SHP77 treated with DMSO at 0.1 percent for 48 hours (cell line): Measurements from ENCODE around the gene MOGAT2.
"Not testable (repeated sequence)": the region's sequence is repeated elsewhere in the genome, so short reads cannot be mapped to it uniquely, and the experiment has no call there.

Experiments used
- DNase-seq: peaks from one replicate; lab custom pipeline; 2025; lab: John Stamatoyannopoulos, UW

MOGAT2 gene

DNA sequence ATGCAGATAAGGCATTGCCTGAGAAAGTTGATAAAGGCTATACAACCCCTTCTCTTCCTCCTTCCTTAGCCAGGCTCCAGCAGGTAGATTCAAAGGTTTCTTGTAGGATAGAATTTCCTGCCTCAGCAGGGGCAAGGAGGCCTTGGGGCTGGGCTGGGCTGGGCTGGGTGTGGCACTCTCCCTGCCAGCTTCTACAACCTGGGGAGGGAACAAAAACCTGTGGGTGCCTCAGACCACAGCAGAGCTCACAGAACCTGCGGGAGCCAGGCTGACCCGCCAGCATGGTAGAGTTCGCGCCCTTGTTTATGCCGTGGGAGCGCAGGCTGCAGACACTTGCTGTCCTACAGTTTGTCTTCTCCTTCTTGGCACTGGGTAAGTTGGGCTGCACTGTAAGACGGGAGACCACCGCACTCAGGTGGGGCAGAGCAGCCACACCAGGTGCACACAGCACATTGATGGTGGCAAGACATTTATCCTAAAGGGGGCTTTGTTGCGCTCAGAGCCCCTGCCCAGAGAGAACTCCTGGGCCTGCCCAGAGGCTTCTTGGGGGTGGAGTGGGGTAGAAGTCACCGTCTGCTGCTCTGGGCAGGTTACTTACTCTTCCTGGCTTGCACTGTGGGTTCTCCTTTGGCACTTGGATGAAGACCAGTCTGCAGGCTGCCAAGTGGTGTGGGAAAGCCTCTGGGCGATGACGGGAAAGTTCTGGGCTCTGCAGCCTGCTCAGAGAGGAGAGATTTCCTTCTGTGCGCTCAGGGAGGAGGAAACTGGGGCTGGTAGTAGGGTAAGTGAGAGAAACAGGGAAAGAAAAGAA is at the start of gene MOGAT2:
MOGAT2 (plus strand) TSS at position 231 of the 811 bp plus-strand sequence; CDS start at position 282, 51 bp downstream.
- no peak for DNase-seq

DNA sequence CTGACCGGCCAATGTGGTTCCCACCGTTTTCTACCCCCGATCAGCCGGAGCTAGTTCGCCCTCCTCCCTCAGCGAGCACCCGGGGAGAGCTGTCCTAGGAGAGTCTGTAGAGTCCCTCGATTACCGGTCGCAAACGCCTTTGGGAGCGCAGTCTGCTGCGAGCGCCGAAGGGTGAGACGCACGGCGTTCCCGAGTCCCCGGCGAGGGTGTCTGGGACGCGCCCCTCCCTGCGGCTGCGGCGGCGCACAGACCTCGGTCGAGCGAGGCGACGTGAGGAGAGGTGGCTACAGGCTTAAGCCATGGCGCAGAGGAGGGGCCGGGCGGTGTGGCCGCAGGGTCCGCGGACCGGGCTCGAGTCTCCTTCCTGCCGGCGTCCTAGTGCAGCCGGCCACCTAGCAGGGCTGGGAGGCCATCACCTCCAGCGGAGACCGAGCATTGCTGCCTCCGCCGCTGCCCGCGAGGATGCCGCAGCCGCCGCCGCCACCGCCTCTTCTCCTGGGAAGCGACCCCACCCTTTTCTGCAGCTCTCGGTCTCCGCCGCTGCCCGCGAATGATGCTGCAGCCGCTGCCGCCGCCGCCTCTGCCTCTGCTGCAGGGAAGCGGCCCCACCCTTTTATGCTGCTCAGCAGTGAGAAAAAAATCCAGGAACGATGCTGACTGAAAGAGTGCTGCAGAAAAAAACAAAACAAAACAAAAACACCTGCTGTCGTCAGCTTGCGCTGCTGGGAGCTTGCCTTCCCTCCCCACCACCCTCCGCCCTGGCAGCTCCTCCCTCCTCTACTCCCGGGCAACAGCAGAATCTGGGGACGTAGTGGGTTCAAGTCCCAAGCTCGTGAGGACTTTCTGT is 49.0 kb upstream of the MOGAT2 start, which contains the start of gene MAP6:
MAP6 (minus strand) TSS at position 588 of the 847 bp plus-strand sequence. CDS start 669 bp downstream, outside the sequence.
- peak; percentile 30 for DNase-seq

DNA sequence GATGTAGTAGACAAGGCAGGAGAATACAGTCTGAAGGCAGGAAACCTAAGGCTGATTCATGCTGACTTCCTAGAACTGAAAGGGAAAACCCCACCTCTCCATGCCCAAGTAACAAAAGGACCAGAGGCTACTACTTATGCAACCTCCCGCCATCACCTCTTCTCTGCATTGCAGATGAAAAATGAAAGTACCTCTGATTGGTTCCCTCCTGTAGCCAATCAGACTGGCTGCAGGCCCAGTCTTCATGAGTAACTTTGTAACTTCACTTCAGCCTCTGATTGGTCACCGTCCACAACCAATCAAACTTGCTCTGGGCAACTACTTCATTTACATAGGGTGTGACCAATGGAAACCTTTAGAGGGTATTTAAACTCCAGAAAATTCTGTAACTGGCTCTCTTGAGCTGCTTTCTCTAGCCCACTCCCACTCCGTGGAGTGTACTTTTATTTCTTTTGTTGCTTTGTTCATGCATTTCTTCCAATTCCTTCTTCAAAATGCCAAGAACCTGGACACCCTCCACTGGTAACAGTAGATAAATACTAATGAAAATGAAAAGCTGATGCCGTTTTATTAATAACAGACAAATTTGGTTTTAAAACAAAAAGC is 43.6 kb upstream of the MOGAT2 start:
- DNase-seq: no peak

DNA sequence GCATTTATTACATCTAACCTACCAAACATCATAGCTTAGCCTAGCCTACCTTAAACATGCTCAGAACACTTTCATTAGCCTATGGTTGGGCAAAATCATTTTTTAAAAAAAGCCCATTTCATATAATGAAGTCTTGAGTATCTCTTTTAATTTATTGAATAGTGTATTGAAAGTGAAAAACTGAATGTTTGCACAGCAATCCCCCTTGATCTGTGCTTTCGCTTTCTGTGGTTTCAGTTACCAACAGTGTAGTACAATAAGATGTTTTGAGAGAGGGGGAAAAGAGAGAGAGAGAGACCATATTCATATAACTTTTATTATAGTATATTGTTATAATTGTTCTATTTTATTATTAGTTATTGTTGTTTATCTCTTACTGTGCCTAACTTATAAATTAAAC is 40.4 kb upstream of the MOGAT2 start:
- DNase-seq: no peak

DNA sequence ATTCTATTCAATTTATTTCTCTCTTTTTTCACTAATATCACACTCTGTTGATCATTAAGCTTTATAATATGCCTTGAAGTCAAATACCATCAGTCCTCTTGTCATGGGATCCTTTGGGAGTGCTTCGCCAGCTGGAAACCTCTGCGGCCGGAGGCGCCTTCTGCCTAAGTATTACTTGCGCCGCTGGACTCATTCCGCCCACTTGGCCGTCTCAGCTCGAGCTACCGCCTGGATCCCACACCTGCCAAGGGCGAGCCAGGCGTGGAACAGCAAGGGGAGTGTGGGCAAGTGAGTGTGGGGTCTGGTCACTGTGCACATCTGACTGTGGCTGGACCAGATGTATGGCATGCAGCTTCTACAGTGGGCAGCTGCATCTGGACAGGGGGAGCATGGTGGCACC is 39.7 kb upstream of the MOGAT2 start:
- DNase-seq: no peak

DNA sequence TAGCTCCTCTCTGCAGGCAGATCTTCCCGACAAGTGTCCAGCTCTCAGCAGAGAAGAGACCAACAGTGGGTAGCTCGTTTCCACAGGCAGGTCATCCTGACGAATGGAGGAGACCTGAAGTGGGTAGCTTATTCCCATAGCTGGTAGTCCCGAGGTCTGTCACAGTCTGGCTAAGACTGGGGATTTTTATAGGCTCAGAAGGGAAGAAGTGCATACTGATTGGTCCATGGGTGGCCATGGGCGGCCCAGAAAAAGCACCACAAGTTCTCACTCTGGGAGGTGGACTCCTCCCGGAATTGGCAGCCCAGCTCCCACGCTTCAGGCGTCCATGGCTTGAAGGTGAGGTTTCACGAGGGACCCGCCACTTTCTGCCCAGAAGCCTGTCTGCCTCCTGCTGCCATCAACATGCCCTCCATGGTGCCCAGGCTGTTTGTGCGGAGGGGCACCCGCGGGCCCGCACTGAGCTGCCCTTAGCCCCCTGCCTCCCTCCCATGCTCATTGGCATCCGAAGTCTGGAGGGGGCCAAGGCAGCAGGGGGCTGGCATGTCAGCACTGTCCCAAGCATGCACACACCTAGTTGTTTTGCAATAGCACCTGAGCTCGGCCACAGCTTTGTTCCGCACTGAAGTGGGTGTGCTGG is 38.9 kb upstream of the MOGAT2 start:
- DNase-seq: no peak

DNA sequence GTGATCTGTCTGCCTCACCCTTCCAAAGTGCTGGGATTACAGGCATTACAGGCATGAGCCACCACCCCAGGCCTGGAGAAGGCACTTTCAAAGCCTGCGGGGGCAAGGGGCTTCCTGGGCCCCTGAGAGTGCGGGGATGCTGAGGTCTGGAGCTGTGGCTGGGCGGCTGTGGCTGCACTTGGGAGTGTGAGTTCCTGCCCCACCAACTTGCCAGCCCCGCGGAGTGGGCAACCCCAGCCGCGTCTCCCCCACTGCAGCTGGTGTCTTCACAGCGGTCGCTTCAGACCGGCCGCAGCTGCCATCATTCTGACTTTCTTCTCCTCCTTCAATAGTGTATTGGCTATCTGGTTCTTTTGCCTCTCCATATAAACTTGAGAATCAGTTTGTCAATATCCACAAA is 38.1 kb upstream of the MOGAT2 start:
- DNase-seq: no peak

DNA sequence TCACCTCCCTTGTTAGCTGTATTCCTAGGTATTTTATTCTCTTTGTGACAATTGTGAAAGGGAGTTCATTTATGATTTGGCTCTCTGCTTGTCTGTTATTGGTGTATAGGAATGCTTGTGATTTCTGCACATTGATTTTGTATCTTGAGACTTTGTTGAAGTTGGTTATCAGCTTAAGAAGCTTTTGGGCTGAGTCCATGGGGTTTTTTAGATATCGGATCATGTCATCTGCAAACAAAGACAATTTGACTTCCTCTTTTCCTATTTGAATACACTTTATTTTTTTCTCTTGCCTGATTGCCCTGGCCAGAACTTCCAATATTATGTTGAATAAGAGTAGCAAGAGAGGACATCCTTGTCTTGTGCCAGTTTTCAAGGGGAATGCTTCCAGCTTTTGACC is 33.8 kb upstream of the MOGAT2 start:
- not testable (repeated sequence) for DNase-seq

DNA sequence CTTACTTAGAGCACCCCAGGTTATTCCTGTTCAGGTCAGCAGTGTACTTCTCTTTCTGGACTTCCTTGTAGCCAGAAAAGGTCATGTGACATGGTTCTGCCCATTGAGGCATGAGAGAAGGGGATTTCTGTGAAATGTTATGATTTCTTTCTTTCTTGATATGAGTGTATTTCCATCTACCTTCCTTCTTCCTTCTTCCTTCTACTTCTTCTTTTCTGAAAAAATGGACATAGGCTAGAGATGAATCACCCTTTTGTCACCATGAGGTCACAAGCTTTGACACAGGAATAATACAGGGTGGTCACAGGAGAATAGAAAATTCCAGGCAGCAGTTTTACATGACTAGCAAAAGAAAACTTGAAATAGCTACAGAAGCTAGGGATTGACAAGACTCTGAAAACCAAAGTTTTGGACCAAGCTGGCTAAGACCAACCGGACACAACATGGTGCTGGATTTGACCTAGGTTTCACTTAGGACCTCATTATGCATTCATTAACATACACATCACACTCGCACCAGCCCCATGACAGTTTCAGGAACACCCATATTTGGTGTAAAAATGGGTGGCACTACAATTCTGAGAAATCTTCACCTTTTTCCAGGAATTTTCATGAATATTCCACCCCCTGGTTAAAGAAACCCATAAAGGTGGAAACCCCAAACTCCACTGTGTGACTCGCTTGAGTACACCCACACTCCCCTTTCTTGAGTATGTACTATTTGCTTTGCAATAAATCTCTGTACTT is 27.6 kb upstream of the MOGAT2 start:
- DNase-seq: no peak

DNA sequence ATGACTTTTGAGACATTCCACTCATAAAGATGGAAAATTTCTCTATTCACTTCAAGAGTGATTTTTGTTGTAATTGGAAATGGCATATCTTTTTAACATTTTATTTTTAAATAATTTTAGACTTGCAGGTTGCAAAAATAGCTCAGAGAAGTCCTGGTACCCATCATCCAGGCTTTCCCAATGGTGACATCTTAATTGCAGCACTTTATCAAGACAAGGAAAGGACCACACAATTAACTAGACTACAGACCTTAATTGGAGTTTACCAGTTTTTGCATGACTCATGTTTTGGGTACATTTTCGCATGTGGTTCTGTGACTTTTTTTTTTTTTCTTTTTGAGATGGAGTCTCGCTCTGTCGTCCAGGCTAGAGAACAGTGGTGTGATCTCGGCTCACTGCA is 25.8 kb upstream of the MOGAT2 start:
- no peak for DNase-seq

DNA sequence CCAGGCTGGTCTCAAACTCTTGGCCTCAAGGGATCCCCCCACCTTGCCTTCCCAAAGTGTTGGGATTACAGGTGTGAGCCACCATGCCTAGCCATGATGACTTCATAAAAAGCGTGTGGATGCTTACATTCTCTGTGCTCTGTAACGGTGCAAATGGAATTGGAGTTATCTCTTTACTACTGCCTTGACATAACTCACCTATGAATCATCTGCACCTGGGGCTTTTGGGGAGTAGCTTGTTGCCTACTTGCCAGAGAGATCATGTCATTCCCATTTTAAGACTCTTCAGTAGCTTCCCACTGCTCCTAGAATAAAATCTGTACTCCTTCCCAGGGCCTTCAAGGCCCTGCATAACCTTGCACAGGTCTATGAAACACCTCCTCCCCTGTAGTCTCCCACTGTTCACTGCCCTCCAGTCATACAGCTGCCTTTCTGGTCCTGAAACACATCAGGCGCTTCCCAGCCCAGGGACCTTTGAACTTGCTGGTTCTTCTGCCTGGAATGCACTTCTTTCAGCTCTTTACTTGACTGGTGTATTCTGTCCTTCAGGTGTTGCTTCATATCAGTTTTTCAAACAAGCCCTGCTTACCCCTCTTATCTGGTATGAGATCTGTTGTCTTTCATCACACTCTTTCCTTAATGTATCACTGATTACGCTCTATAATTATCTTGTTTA is 19.6 kb upstream of the MOGAT2 start:
- no peak for DNase-seq

DNA sequence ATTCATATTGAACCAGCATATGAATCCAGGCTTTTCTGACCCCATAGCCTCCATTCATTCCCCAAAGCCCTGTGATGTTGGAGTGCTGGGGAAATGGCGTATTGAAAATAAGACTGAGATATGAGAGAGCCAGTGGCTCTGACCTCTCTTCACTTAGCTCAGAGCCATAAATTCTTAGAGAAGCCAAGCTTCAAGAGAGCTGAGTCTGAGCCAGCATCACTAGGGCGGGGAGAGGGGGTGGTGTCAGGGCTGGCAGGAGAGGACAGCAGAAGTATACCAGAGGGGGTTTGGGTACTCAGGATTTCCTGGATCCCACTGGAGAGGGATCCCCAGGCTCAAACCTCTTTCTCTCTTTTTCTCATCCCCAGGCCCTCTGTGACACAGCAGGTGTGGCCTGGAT is 16.7 kb upstream of the MOGAT2 start:
- no peak for DNase-seq

DNA sequence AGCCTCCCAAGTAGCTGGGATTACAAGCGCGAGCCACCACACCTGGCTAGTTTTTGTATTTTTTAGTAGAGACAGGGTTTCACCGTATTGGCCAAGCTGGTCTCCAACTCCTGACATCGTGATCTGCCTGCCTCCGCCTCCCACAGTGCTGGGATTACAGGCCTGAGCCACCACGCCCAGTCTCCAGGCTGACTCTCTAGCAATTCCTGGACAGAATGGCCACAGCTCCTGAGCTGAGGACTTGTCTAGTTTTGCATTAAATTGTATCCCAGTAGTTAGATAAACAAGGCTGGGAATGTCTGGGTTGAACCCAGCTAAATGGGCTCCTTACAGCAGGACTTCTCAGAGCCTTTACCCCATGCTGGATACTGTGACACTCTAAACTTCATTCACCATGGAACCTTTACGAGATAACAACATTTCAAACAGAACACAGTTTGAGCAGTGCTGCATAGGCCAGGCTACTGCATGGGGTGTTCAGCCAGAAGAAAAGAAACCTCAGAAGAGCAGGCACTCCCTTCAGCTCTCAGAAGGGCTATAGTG is 13.9 kb upstream of the MOGAT2 start:
- no peak for DNase-seq

DNA sequence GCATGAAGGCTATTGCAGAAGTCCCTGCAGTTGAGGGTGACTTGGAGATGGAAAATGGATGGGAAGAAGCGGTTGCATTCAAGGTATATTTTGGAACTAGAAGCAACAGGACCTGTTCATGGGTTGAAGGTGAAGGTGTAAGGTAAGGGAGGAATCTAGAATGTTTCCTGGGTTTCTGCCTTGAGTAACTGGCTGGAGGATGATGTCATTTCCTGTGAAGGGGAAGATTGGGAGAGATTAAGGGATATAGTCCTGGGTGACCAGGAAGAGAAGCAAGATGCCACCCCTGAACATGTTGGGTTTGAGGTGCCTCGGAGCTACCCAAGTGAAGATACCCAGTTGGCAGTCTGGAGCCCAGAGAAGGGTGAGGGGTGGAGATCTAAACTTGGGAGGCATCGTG is 12.1 kb upstream of the MOGAT2 start:
- no peak for DNase-seq

DNA sequence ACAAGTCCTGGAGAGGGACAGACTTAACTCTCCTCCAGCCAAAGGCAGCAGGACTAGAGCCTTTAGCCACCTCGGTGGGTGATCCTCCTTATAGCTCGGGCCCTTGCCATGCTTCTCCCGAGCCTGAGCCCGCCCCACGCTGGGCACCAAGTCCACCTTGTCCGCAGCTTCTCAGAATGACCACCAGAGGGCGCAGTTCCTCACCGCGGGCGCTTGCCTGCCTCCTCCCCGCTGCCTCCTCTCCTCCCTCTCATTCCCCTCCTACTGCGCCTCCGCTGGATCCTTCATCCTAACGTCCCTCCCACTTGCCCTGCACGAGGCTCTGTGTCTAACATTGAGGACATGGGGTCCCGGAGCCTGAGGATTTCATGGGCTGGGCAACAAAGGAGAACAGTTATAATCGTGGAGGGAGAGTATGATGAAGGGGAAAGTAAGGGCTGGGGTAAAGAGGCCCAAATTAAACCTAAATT is 11.3 kb upstream of the MOGAT2 start:
- peak; percentile 72 for DNase-seq

DNA sequence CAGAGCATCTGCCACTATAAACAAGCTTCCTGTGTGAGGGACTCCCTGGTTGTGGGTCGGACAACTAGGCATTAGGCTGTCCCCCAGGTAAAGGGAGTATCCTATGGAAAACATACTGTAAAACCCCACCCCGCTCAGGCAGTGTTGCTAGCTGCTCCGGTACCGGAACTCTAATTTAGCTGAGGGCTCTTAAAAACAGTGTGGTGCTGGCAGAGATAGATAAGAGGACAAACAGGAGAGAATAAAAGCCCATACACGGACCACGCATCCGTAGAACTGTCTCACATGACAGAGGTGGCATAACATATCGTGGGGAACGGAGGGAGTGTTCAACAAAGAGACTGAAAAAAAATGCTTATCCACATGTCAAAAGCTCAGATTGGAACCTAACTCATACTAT is 3.4 kb upstream of the MOGAT2 start:
- no peak for DNase-seq

DNA sequence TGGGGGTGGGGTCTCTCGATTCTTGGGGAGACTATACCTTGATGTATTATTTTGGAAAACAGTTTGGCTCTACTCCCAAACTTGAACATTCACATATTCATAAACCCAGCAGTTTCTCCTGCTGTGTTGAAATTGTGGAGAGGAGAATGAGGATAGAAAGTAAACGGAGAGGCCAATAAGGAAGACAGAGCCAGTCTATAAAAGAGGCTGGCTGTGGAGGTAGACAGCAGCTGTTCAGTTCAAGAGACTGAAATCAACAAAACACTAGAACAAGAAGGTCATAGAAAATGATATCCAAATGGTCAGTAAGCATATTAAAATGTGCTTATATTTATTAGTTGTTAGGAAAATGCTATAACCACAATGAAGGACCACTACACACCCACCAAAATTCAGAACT is 1.9 kb upstream of the MOGAT2 start:
- no peak for DNase-seq

DNA sequence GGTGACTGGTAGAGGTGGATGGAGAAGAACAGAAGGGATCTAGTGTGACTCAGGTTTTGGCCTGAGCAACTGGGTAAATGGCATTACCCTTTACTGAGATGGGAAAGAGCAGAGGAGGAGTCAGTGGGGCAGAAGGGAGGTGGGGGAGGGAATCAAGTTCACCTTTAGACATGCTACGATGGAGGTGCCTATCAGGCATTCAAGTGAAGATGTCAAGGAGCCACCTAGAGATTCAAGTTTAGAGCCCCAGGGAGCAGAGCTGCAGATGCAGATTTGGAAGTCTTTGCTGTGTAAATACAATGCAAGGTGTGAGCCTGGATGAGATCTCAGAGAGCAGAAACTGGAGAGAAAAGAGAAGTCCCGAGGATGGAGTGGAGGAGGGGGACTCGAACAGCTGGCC is 979 bp upstream of the MOGAT2 start:
- DNase-seq: no peak

DNA sequence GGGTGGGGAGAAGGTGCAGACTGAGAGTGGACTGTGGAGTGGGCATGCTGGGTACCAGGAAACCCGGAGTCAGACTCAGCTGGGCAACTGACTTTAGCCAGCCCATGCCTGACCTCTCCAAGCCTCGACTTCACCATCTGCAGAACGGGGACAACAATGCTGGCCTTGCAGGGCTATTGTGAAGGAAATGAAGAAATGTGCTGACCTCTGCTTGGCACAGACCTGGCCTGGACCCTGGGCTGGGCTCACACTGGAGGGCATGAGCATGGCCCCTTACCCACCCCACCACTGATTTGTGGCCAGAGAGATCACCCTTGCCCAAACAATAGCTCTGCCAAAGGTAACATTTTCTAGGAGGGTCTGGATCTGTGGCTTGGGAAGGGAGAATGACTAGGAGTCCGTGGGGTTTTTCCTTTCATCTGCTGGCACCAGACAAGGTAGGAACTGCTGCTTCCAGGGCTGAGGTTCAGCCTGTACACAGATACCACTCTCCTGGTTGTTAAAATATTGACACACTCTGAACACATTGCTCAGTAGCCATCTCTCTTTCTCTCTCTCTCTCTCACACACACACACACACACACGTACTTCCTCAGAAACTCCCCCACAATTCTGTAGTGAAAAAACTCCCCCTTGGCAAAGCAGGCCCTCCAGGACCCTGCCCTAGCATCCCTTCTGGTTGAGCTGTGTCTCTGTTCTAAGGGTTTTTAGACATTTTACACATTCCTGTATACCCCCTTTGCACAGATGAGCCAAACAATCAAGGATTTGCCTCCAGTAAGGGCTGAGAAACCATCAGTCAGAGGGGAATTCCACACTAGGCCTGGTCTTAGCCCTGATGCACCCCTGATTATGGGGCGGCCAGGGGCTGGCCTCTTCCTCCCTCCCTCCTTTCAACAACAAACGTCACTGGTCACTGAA is 1.0 kb downstream of the MOGAT2 start:
- no peak for DNase-seq
